Large intestine (tissue), 3 donors: ENCODE data around the gene COL26A1. TPM values are rescaled to one million over a fixed set of nuclear protein-coding genes. Genes with fewer than 3 reads are reported as not detected.
A peak's percentile ranks its signal among the peaks of the same experiment; 100 is the strongest.

ENCODE experiments used
- DNase-seq, 2 donors: peaks; one replicate each; pipeline versions ENCODE4 v3.0.0 to v3.0.0-alpha.2; 2013
- H3K27ac ChIP-seq: one replicate; pipeline ENCODE4 v1.5.1; 2013; ENCODE audit warnings: low read length
- H3K27me3 ChIP-seq: 2 replicates; pipeline ENCODE4 v1.6.1; 2013; ENCODE audit warnings: low read length; ENCODE audit not compliant: control insufficient read depth, insufficient read depth
- H3K36me3 ChIP-seq: 2 replicates; pipeline ENCODE4 v1.6.1; 2013; ENCODE audit warnings: low read length; ENCODE audit not compliant: control insufficient read depth, insufficient read depth
- H3K4me1 ChIP-seq: one replicate; pipeline ENCODE4 v1.6.1; 2013; ENCODE audit warnings: low read length; ENCODE audit not compliant: control insufficient read depth, insufficient read depth
- H3K4me3 ChIP-seq: one replicate; pipeline ENCODE4 v1.5.1; 2013; ENCODE audit warnings: low read length
- H3K9me3 ChIP-seq: one replicate; pipeline ENCODE4 v1.6.1; 2013; ENCODE audit warnings: mild to moderate bottlenecking, low read depth, low read length, moderate library complexity; ENCODE audit not compliant: control insufficient read depth
- WGBS: methylation state at CpG from one replicate; pipeline ENCODE4 v1.1.5; 2013; ENCODE audit warnings: low lambda C conversion rate; ENCODE audit not compliant: insufficient coverage; 5-methylcytosine and 5-hydroxymethylcytosine counted together
- polyA plus RNA-seq: library from polyadenylated mRNA; unstranded; fragments of 120-200 nt; gene quantifications from one replicate; pipeline ENCODE4 v1.2.1, GENCODE V29; 2013

The COL26A1 gene
- polyA plus RNA-seq, 1 donor: 1.0 TPM

- Histone ChIP-seq H3K4me3 (no peak overlapping the region), H3K36me3 (no peaks in the 10 kb centered on the region), H3K9me3 (no peaks in the 10 kb centered on the region), H3K4me1 (no peaks in the 10 kb centered on the region), H3K27ac (no peak overlapping the region), H3K27me3 (no peaks in the 10 kb centered on the region)
- no CpG with 5 or more reads among the region's 4 CpGs for WGBS
- no peak for DNase-seq
Measured at GRCh38 chr7:101532400-101533102, 169.9 kb downstream of the COL26A1 start.

GRCh38 chr7:101533103-101533465, 170.4 kb downstream of the COL26A1 start:
- H3K36me3 ChIP-seq: no peaks in the 10 kb centered on the region
- no peak overlapping the region for H3K27ac ChIP-seq
- no peak for DNase-seq
- no peaks in the 10 kb centered on the region for H3K27me3 ChIP-seq
- no peak overlapping the region for H3K4me3 ChIP-seq
- no CpG with 5 or more reads among the region's 7 CpGs for whole genome bisulfite sequencing
- H3K4me1 ChIP-seq: no peaks in the 10 kb centered on the region
- no peaks in the 10 kb centered on the region for H3K9me3 ChIP-seq

DNA sequence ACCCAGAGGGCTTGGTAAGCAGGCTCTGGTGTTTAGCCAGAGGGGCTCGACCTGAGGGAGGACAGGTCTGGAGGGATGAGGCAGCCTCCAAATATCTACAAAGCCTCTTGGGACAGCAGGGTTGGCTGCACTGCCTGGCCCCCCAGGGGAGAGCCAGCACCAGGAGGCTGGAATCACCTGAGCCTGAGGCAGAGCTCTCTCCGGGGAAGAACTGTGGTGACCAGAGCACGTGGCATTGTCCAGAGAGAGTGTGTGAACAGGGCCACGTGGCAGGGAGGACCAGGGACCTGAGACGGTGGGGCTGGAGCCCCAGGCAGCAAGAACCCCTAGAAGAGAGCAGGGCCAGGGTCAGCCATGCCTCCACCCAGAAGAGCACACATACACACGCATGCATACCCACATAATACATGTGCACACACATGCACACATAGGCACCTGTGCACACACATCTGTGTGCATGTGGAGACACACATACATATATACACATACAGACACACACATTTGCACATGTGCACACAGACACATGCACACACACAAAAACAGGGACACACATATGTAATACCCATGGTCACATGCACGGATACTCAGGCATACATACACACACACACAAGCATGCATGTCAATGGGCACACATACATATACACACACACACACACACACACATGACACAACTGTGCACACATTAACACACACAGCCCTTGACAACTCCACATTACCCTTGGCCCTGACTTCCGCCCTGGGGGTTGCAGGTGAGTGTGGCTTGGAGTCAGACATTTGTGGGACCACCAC, 171.5 kb downstream of the COL26A1 start:
- no peaks in the 10 kb centered on the region for H3K9me3 ChIP-seq
- no peak for DNase-seq
- no peaks in the 10 kb centered on the region for H3K36me3 ChIP-seq
- H3K4me3 ChIP-seq: no peak overlapping the region
- no CpG with 5 or more reads among the region's 8 CpGs for WGBS
- H3K27ac ChIP-seq: no peak overlapping the region
- no peaks in the 10 kb centered on the region for H3K27me3 ChIP-seq
- H3K4me1 ChIP-seq: peaks cover 6% of the 10 kb centered on the region

GRCh38 chr7:101534873-101535272, 172.2 kb downstream of the COL26A1 start:
- WGBS: no CpG with 5 or more reads among the region's 11 CpGs

GRCh38 chr7:101535351-101535751, 172.7 kb downstream of the COL26A1 start:
- WGBS: 60% methylated on average over 1 of the region's 7 CpGs
- no peak overlapping the region for H3K27ac ChIP-seq
- DNase-seq: no peak
- no peak overlapping the region for H3K4me3 ChIP-seq
- H3K4me1 ChIP-seq: peaks cover 6% of the 10 kb centered on the region
- no peaks in the 10 kb centered on the region for H3K27me3 ChIP-seq
- no peaks in the 10 kb centered on the region for H3K36me3 ChIP-seq
- no peaks in the 10 kb centered on the region for H3K9me3 ChIP-seq

More at GRCh38 chr7:101534873-101535272, 172.2 kb downstream of the COL26A1 start:
- Histone ChIP-seq H3K27me3 (no peaks in the 10 kb centered on the region), H3K4me1 (peaks cover 6% of the 10 kb centered on the region), H3K36me3 (no peaks in the 10 kb centered on the region), H3K4me3 (no peak overlapping the region), H3K9me3 (no peaks in the 10 kb centered on the region), H3K27ac (no peak overlapping the region)
- no peak for DNase-seq

DNA sequence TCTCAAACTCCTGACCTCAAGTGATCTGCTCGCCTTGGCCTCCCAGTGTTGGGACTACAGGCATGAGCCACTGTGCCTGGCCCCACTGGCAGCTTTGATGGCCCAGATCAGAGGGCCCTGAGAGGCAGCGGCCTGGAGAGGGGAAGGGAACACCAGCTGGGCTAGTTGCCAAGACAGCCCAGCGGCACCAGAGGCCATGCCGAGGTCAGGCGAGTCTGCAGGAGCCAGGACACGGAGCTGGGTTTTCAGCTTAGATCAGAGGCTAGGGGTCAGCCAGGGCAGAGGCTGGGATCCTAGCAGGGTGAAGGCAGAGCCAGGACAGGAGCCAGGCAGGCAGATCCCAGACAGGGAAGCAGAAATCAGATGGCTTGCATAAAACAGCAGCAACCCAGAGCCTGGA, 173.6 kb downstream of the COL26A1 start:
- Histone ChIP-seq H3K27ac (no peak overlapping the region), H3K36me3 (no peaks in the 10 kb centered on the region), H3K4me3 (no peak overlapping the region), H3K4me1 (peaks cover 6% of the 10 kb centered on the region), H3K9me3 (no peaks in the 10 kb centered on the region), H3K27me3 (no peaks in the 10 kb centered on the region)
- DNase-seq: no peak
- no CpG with 5 or more reads among the region's 6 CpGs for WGBS

DNA sequence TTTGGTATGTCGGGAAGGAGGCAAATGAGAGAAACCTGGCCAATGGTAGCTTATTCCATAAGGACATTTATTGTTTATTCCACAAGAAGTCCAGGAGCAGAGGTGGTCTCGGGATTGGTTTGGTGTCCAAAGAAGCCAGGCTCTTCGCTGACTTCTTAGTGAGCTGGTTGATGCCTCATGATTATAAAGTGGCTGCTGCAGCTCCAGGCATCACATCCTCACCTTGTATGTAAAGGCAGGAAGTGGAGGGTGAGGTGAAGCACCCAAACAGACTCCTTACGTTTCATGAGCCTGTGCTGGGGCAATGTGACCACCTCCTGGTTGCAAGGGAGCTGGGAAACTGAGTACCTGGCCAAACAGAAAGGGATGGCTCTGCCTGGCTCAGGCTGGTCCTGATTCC, 174.0 kb downstream of the COL26A1 start:
- no peaks in the 10 kb centered on the region for H3K27me3 ChIP-seq
- no peak overlapping the region for H3K27ac ChIP-seq
- DNase-seq: no peak
- peaks cover 6% of the 10 kb centered on the region for H3K4me1 ChIP-seq
- no peak overlapping the region for H3K4me3 ChIP-seq
- H3K36me3 ChIP-seq: no peaks in the 10 kb centered on the region
- WGBS: no CpG with 5 or more reads among the region's 4 CpGs
- H3K9me3 ChIP-seq: no peaks in the 10 kb centered on the region

GRCh38 chr7:101537205-101537604, 174.5 kb downstream of the COL26A1 start:
- H3K4me3 ChIP-seq: no peak overlapping the region
- H3K36me3 ChIP-seq: no peaks in the 10 kb centered on the region
- WGBS: no CpG with 5 or more reads among the region's 8 CpGs
- H3K9me3 ChIP-seq: no peaks in the 10 kb centered on the region
- H3K4me1 ChIP-seq: peaks cover 6% of the 10 kb centered on the region
- H3K27me3 ChIP-seq: no peaks in the 10 kb centered on the region
- no peak overlapping the region for H3K27ac ChIP-seq
- DNase-seq: no peak

DNA sequence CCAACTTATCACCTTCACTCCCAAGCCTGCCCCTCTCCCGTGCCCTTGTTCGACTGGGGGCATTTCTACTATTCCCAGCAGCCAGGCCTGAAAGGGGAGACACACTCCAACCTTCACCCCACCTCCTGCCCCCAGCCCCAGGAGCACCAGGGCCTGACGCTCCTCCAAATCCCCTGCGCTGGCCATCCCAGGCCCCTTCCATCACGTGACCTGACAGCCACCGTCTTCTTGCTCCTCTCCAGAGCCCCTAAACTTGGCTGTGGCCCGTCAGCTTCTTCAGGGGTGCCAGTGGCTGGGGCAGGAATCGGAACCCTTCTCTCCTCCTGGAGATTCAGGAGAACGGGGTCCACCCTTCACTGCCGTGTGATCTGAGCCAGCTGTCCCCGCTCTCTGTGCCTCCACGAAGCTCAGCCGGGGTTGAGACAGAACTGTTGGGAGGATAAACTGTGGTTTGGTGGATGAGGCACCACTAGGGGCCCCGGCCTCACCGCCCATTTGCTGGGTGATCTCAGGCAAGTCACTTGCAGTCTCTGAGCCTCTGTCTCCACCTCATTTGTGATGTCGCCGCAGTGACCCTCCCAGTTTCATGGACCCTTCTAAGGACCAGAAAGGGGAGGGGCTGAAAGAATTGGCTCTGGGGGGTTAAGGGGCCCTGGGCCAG, 175.4 kb downstream of the COL26A1 start:
- H3K27ac ChIP-seq: no peak overlapping the region
- peaks cover 6% of the 10 kb centered on the region for H3K4me1 ChIP-seq
- no peaks in the 10 kb centered on the region for H3K9me3 ChIP-seq
- H3K27me3 ChIP-seq: no peaks in the 10 kb centered on the region
- no CpG with 5 or more reads among the region's 17 CpGs for WGBS
- H3K36me3 ChIP-seq: no peaks in the 10 kb centered on the region
- no peak for DNase-seq
- H3K4me3 ChIP-seq: no peak overlapping the region

- WGBS: no CpG with 5 or more reads among the region's 15 CpGs
Measured at GRCh38 chr7:101538596-101539459, 176.2 kb downstream of the COL26A1 start.

More at GRCh38 chr7:101538596-101539459, 176.2 kb downstream of the COL26A1 start:
- H3K9me3 ChIP-seq: no peaks in the 10 kb centered on the region
- H3K4me3 ChIP-seq: no peak overlapping the region
- no peak overlapping the region for H3K27ac ChIP-seq
- H3K27me3 ChIP-seq: no peaks in the 10 kb centered on the region
- peaks cover 6% of the 10 kb centered on the region for H3K4me1 ChIP-seq
- no peaks in the 10 kb centered on the region for H3K36me3 ChIP-seq
- DNase-seq: peak; percentile 43 to 50
